Stimulated activated CD8-positive, alpha-beta memory T cell treated with anti-CD3 and anti-CD28 coated beads, Interleukin-7, amount 100 ng/mL, for 48 hours (primary cell): ENCODE data around the gene LOXHD1.

Source experiments
- DNase-seq, 2 donors: peaks; one replicate each; pipeline ENCODE4 v3.0.0-alpha.2; 2020; ENCODE audit warnings: low read depth in 1 of 2; ENCODE audit errors: extremely low read depth in 1 of 2

Gene LOXHD1, protein sequence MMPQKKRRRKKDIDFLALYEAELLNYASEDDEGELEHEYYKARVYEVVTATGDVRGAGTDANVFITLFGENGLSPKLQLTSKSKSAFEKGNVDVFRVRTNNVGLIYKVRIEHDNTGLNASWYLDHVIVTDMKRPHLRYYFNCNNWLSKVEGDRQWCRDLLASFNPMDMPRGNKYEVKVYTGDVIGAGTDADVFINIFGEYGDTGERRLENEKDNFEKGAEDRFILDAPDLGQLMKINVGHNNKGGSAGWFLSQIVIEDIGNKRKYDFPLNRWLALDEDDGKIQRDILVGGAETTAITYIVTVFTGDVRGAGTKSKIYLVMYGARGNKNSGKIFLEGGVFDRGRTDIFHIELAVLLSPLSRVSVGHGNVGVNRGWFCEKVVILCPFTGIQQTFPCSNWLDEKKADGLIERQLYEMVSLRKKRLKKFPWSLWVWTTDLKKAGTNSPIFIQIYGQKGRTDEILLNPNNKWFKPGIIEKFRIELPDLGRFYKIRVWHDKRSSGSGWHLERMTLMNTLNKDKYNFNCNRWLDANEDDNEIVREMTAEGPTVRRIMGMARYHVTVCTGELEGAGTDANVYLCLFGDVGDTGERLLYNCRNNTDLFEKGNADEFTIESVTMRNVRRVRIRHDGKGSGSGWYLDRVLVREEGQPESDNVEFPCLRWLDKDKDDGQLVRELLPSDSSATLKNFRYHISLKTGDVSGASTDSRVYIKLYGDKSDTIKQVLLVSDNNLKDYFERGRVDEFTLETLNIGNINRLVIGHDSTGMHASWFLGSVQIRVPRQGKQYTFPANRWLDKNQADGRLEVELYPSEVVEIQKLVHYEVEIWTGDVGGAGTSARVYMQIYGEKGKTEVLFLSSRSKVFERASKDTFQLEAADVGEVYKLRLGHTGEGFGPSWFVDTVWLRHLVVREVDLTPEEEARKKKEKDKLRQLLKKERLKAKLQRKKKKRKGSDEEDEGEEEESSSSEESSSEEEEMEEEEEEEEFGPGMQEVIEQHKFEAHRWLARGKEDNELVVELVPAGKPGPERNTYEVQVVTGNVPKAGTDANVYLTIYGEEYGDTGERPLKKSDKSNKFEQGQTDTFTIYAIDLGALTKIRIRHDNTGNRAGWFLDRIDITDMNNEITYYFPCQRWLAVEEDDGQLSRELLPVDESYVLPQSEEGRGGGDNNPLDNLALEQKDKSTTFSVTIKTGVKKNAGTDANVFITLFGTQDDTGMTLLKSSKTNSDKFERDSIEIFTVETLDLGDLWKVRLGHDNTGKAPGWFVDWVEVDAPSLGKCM (N-terminal part only)

DNA sequence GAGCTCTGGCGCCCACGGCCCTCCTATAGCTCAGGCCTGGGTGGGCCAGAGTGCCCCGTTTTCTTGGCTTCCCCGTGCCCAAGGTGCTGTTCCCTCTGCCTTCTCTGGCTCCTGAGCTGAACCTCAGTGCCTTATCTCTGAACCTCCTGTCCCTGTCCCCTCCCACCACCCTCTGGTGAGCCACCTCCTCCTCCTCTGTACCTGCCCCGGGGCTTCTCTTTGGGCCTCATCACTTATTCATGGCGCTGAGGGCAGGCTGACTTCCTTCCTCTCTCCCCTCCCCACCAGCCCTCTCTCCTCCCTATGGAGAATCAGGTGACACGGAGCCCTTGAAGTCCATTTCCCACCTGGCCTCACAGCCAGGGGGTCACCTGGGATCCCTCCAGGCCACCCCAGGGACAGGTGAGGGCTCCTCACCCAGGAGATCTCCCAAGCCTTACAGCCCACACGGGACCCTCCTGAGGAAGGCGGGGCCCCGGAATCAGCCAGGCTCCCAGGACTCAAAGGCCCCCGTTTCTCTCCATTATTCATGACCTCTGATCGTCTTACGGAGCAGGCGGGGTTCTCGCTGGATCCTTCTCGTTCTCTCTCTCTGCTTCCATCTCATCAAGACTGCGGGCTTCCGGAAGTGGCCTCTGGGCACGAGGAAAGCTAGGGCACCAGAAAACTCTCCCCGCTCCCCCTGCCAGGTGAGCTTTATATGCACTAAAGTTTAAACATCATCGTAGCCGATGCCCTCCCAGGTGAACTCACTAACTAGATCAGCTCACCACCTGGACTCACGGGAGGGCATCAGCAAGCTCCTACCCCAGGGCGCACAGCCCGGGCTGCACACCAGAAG, at the start of gene LOXHD1:
Gene LOXHD1, minus strand, starts transcription at position 106 of the 841 bp plus-strand sequence. CDS start 187 bp downstream, outside the sequence.
- DNase-seq, result no peak

DNA sequence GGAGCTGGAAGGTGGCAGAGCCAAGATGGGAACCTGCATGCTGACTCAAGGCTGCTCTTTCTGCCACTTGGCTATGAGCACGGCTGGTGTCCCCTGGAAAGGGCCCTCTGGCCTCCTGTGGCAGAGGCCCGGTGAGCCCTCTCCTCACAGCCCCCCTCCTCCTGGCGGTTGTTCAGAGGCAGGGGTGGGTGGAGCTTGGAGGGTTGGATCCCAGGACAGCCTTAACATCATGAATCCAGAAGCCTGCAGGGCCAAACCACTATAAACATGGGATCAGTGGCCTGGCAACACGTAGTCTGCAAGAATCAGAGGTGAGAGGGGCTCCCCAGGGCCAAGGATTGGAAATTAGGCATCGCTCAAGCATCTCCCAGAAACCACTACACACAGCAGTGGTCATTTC, 48.5 kb upstream of the LOXHD1 start:
- DNase-seq, result no peak

DNA sequence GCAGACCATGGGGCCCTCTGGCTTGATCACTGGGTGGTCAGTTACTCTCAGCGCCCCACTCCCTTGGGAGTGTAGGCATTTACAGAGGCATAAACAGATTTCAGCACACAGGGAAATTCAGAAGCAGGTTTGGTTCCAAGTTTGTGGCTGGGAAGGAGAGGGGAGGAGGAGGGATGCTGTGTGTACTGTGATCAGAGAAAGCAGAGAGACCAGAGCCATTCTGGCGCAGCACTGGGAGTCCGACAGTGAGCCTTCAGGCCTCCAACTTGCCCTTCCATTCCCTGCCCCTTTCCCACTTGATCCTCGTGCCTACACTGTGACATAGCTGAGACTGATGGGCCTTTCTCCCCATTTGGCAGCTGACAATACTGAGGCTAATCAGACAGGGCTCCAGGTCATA, 47.8 kb upstream of the LOXHD1 start:
- no peak for DNase-seq

DNA sequence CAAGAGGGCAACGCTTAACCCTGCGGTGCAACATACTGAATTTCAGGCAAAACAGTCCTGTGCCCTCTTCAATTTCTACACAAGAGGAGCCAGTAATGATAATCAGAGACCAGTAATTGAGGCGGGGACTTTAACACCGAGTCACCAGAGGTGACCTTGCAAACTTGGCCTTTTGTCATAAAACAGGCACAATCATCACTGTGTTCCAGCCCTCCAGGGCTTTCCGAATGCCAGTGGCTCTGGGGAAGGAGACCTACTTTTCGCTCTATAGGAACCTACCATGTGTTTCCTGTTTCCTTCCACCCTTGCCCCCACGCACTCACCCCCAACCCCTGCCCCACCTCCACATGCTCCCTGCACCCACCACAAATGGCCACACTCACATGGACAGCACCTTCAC, 47.2 kb upstream of the LOXHD1 start:
- DNase-seq, result no peak

DNA sequence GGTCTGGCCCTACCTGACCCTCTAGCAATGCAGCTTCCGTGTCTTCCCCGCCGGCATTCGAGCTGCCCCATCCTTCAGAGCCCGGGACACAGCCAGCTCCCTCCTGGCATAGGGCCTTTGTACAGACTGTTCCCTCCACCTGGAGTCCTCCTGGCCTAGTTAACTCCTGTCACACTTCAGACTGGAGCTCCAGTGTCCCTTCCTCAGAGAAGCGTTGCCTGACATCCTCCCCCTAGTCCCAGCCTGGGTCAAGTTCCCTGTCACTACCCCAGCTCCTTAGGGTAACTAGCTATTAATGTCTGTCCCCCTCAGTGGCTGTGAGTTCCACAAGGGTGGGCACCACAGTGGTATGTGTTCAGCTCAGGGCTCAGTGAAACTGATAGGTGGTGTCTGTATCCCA, 45.5 kb upstream of the LOXHD1 start:
- DNase-seq, result no peak

DNA sequence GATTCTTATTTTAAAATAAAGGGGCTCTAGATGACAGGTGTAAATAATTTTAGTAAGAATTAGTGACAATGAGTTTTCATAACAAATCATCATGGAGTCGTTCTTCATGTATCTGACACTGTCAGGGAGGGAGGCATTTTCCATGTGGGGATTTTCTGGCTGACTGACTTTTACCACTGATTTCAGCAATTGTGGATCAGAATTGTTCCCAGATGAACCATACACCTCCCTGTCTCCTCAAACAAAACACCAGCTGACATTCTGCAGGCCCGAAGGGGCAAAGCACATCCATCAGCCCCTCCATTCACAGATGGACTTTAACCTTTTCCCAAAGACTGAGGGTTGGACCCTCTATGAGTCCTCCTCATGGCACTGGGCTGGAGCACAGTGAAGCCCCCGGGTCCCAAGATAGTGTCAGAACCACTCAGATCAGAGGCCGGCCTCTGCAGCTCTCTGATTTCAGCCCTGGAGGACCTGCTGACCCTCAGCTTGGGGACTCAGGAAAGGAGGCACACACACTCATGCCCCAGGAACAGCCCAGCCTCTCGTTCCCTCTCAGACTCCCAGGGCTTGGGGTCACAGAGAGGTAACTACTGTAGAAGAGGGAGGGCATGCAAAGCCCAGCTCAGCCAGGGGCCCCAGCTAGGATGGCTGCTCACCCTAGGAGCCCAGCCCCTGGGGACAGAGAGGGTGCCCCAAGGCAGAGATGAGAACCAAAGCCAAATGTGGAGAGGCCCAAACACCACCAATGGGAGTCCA, 43.2 kb upstream of the LOXHD1 start:
- DNase-seq, result no peak

DNA sequence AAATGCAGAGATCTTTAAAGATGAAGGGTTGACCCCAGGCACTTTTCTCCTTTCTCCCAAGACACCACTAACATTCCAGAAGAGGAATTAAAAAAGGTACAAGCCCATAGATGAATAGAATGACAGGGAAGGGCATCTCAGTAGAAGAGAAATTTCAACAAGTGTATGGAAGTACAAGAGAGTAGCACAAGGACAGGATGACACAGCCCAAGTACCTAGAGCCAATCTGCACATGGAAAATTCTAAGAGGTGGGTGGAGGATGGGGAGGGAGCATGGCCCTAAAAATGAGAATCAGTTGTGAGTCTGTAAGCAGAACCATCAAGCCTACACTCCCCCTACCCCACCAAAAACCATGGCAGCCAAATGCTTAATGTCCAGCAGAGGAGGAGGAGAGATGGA, 39.7 kb upstream of the LOXHD1 start:
- no peak for DNase-seq

DNA sequence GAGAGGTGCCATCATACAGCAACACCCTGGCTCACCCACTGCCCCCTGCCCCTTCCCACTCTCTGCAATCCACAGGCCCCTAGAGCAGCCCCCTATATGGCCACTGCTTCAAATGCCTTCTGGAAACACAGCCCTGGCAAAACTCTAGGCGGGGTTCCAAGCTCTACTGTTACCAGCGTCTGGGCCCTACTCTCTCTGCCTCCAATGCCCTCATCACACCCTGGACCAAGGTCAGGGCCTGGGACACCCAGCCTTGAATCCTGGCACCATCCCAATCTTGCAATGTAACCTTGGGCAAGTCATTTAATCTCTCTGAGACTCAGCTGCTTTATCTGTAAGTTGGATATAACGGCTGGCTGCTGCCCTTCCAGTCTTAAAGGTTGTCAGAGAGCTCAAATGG, 39.2 kb upstream of the LOXHD1 start:
- no peak for DNase-seq

DNA sequence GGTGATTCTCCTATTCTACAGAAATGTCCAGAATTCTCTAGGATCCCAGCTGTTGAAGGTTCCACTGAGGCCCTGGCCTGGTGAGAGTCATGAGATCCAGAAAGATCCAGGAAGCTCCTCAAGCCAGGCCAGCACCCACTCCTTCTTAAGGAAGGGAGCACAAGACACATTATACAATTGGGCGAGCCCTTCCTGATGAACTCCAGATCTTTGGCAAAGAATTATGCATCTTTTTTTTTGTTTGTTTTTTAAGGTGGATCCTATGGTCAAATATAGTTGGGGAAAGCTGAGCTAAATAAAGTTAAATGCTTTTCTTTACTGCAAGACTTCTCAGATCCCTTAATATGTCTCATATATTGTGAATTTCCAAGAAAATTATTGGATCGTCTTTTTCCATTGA, 37.0 kb upstream of the LOXHD1 start:
- no peak for DNase-seq

DNA sequence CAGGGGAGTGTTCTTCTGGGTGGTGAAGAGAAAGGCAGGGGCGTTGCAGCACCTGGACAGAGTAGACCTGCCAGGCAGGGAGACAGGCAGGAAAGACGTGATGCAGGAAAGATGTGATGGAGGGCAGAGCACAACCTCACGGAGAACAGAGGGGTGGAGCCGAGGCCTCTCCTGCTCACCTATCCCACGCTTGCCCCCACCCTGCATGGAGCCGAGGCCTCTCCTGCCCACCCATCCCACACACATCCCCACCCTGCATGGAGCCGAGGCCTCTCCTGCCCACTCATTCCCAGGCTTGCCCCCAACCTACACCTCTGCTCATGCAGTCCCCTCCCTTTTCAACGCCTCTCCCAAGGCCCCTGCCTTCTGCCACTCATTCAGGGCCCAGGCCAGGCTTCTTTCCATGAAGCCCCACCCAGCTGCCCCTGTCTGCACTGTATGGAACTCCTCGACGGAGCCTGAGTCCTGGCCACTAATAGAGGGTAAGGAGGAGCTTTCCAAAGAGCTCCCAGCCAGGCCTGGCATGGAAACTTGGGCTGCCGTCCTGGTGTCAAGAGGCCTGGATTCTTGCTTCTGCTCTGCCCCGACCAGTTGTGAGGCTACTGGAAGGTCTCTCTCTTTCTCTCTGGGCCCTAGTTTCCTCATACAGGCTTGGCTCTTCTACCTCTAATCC, 32.0 kb upstream of the LOXHD1 start:
- DNase-seq, result no peak

DNA sequence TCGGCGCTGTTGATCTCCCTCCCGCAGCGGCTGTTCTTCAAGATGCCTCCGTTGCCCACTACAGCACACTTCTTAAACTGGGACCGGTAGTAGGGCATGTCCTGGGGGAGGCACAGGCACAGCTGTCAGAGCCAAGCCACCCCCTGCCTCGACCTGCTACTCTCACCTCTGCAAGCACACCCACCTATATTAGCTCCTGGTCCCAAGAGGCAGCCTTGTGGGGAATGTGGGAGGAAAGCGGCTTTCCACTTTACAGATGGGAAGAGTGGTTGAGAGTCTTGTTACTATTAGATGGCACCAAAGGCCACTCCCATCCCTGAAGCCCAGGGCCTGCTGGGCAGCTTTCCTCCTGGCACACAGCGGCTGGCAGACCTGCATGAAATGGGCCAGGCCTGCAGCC, 29.2 kb upstream of the LOXHD1 start:
- no peak for DNase-seq

DNA sequence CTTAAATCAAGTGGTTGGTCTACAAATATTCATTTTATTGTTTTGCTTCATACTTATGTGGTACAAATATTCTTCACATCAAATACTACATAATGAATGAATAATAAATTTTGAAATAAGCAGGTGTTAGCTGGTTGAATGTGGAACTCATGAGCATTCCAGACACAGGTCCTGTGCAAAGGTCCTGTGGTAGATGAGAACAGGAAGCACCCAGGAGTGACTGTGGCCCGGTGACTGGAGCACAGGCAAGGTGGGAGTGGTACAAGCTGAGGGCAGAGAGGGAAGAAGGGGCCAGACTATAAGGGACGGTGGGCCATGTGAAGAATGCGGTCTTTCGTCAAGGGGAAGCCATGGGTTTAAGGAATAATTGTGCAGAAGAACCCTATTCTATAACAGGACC, 26.2 kb upstream of the LOXHD1 start:
- DNase-seq, result no peak

DNA sequence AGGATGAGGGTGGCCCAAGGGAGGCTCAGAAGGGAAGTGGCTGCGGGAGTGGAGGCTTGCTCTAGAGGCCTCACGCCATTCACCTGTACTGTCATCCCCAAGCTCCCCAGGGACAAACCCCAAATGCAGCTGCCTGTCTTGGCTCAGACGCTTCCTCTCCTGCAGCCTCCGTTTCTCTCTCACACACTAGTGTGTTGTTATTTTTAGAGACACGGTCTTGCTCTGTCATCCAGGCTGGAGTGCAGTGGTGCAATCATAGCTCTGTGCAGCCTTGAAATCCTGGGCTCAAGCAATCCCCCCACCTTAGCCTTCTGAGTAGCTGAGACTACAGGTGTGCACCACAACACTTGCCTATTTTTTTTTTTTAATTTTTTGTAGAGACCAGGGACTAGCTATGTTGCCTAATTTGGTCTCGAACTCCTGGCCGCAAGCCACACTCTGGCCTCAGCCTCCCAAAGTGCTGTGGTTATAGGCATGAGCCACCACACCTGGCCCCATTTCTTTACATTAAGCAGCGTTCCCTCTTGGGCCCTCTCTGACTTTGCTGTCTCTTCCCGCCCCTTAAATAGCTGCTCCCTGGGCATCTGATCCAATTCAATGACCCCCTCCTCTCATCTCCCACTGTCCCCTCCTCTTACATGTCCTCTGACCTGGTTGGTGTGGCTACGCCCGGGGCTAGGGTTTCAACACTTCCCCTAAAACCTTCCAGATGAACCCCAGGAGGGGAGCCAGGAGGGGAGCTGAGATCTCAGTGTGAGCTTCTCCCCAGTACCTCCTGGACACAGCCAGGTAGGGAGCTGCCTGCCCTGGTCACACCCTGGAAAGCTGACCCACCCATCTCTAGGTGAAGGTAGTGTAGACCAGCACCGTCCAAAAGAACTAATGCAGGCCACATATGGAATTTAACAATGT, 24.0 kb upstream of the LOXHD1 start:
- DNase-seq, result no peak

DNA sequence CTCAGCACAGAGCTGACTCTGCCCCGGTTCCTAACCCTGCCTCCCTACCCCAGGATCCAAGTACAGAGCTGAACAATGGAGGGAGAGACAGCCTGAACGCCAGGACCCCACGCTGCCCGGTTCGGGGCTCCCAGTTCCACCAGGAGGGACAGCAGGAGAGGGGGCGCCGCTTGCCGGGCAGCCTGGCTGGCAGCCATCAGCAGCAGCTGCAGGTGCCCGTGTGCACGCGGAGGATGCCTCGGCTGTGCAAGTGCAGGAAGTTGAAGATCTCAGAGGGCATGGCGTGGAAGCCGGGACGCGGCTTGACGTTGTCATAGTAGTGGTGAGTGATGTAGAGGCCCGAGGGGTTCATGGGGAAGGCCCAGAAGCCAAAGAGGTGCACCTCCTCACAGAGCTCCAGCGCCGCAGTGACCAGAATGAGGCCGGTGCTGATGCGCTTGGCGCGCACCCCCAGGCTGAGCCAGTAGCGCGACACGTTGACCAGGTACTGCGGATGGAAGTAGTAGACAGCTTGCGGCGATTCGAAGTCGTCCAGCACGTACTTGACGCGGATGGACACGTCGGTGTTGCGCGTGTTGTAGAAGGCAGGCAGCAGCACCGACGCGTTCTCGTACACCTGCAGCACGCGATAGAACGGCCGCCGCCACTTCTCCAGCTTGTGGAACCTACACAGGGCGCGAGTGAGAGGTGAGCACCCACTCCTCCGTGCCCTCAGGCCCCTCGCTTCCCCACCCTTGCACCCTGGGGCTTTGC, 23.0 kb upstream of the LOXHD1 start:
- DNase-seq, result no peak

DNA sequence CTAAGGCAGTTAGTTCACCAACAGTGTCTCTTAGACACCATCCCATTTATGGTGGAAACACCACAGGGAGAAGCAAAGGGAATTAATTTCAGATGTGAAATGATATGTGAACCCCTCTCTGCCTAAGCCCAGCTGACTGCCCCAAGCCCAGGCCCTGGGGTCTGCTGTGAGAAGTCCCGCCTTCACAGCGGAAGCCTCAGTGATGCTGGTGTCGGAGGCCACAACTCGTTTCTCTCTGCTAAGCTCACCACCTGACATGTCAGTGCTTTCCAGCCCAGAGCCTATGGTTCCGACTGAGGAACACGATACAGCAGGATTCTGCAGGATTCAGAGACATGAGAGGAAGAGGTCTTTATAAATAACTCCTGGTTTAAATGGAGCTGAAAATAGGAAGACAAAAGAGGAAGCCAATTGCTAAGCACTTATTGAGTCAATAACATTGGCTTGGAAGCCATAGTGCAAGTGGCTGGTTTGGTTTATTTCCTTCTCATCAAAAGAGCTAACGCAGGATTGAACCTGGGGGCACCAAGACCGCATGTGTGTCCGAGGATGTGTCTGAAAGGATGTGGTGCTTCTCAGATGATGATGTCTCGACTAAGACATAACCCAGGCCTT, 21.9 kb upstream of the LOXHD1 start:
- no peak for DNase-seq

DNA sequence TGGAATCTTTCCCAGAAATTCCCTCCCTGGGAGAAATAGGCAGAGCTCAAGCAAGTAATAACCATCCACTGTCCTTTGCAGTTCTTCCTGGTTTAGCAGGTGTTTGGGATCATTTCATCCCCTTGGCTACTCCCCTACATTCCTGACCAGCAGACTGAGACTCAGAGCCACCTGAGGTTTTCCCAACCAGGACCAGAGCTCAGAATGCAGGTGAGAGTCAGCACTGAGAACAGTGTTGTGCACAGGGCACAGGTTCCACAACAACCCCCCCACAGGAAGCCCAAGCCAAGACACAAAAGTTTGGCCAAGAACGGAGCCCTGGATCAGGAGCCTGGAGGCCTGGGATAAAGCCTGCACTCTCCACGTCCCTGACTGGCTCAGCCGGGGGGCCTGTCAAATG, 21.0 kb upstream of the LOXHD1 start:
- no peak for DNase-seq

DNA sequence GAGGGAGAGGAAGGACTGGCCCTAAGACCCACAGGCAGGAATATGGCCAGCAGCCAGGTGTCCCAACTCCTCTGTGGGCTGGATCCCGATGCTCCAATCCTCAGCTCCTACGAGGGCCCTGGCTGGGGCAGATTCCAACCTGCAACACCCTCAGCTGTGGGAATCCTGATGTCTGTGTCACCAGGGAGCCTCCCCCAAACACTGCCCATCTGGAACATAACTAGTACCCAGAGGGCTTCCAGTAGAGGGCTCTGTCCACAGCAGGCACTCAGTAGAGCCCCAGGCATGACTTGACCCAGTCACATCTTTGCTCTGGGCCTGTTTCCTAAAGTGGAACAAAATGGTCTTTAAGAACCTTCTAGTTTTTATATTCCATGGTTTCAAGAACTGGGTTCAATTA, 20.6 kb upstream of the LOXHD1 start:
- DNase-seq, result no peak
